HG03520 (cell line): ENCODE data around the gene ANKH.
"Not testable (repeated sequence)": the region's sequence is repeated elsewhere in the genome, so short reads cannot be mapped to it uniquely, and the experiment has no call there.

Source experiments
- ATAC-seq: cut with Tn5 transposase; IDR thresholded peaks from one replicate; pipeline ENCODE4 v1.9.1; 2021; ENCODE audit warnings: mild to moderate bottlenecking, moderate library complexity; ENCODE audit not compliant: unreplicated experiment

ANKH gene

GRCh38 chr5:14859150-14859549 is 12.4 kb downstream of the ANKH start:
- no peak for ATAC-seq

- ATAC-seq: no peak
Observed at GRCh38 chr5:14855366-14855765, 16.2 kb downstream of the ANKH start.

GRCh38 chr5:14854799-14855198 is 16.8 kb downstream of the ANKH start:
- ATAC-seq: no peak

GRCh38 chr5:14853685-14854084 is 17.9 kb downstream of the ANKH start:
- ATAC-seq: no peak

GRCh38 chr5:14852779-14853178 is 18.8 kb downstream of the ANKH start:
- no peak for ATAC-seq

GRCh38 chr5:14851999-14852526 is 19.5 kb downstream of the ANKH start:
- ATAC-seq: no peak

GRCh38 chr5:14851597-14851996 is 20.0 kb downstream of the ANKH start:
- no peak for ATAC-seq

- ATAC-seq: no peak
Observed at GRCh38 chr5:14851050-14851419, 20.5 kb downstream of the ANKH start.

GRCh38 chr5:14850419-14851049 is 21.0 kb downstream of the ANKH start:
- no peak for ATAC-seq

- ATAC-seq: no peak
Observed at GRCh38 chr5:14849516-14850294, 21.9 kb downstream of the ANKH start.

GRCh38 chr5:14848942-14849341 is 22.6 kb downstream of the ANKH start:
- ATAC-seq: not testable (repeated sequence)

GRCh38 chr5:14848385-14848784 is 23.2 kb downstream of the ANKH start:
- ATAC-seq: no peak

GRCh38 chr5:14847471-14847870 is 24.1 kb downstream of the ANKH start:
- ATAC-seq: no peak

- ATAC-seq: no peak
Observed at GRCh38 chr5:14842117-14842516, 29.5 kb downstream of the ANKH start.

- ATAC-seq: no peak
Observed at GRCh38 chr5:14840624-14841023, 31.0 kb downstream of the ANKH start.

GRCh38 chr5:14838396-14839319 is 32.9 kb downstream of the ANKH start:
- no peak for ATAC-seq

GRCh38 chr5:14837423-14838122 is 34.0 kb downstream of the ANKH start:
- ATAC-seq: not testable (repeated sequence)

- no peak for ATAC-seq
Observed at GRCh38 chr5:14834584-14835550, 36.7 kb downstream of the ANKH start.

GRCh38 chr5:14834062-14834461 is 37.5 kb downstream of the ANKH start:
- no peak for ATAC-seq

- ATAC-seq: no peak
Observed at GRCh38 chr5:14831006-14831338, 40.6 kb downstream of the ANKH start.
